ENCODE data around the gene DPH5. TPM values are rescaled to one million over a fixed set of nuclear protein-coding genes. Genes with fewer than 3 reads are reported as not detected.
"Not testable (repeated sequence)": the region's sequence is repeated elsewhere in the genome, so short reads cannot be mapped to it uniquely, and the experiment has no call there.

Gene DPH5
- total RNA-seq, 2 experiments from 2014 or later = 61.7 to 66.3 TPM

DNA sequence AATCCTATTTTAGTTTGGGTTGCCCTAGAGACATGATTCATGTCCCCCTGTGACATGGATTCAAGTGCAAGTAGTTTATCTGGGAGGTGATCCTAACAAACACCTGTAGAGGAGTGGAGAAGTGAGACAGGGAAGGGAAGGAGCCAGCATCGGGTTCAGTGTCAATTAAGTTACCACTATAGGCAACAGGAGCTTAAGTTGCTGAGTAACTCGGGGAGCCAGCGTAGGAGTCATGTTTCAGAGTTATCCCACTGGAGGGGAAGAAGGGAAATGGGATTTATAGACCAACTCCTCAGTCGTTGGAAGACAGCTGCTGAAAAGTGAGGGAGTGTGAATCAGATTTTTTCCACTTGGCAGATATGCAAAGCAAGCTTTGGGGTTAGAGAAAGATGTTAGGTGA lies 74.8 kb downstream of the DPH5 start:
- no peak for DNase-seq
- Mint-ChIP-seq H3K36me3 (ENCODE audit: low read depth) (peaks cover 78% of the 10 kb centered on the region), H3K27me3 (ENCODE audit: low read depth) (no peaks in the 10 kb centered on the region), H3K4me1 (ENCODE audit: low read depth) (peaks cover 75% of the 10 kb centered on the region), H3K9me3 (peaks cover 57% of the 10 kb centered on the region), H3K4me3 (no peak overlapping the region), H3K27ac (peak overlapping the region; percentile 83)
- CTCF ChIA-PET = interaction anchor here (0.7 to 1.4 kb wide), 6 partner anchors 8 to 359 kb away, joined by 3 to 4 read pairs (median 3); no protein-coding TSS in a partner anchor
- intact Hi-C loops (cut with micrococcal nuclease) = loop anchor here (5.0 kb wide), 1 partner anchor 508 kb away; no protein-coding TSS in a partner anchor

- Mint-ChIP-seq H3K9me3 (peaks cover 61% of the 10 kb centered on the region), H3K4me3 (no peak overlapping the region), H3K27me3 (ENCODE audit: low read depth) (no peaks in the 10 kb centered on the region), H3K27ac (peak overlapping the region; percentile 83), H3K4me1 (ENCODE audit: low read depth) (peaks cover 76% of the 10 kb centered on the region), H3K36me3 (ENCODE audit: low read depth) (peaks cover 81% of the 10 kb centered on the region)
- intact Hi-C loops (cut with micrococcal nuclease) = loop anchor here (5.0 kb wide), 1 partner anchor 508 kb away; no protein-coding TSS in a partner anchor
- DNase-seq = no peak
- CTCF ChIA-PET = interaction anchor here (0.6 to 1.8 kb wide), 6 partner anchors 8 to 359 kb away, joined by 3 to 12 read pairs (median 4); no protein-coding TSS in a partner anchor
Measured at GRCh38 chr1:100950337-100950736, 75.2 kb downstream of the DPH5 start.

DNA sequence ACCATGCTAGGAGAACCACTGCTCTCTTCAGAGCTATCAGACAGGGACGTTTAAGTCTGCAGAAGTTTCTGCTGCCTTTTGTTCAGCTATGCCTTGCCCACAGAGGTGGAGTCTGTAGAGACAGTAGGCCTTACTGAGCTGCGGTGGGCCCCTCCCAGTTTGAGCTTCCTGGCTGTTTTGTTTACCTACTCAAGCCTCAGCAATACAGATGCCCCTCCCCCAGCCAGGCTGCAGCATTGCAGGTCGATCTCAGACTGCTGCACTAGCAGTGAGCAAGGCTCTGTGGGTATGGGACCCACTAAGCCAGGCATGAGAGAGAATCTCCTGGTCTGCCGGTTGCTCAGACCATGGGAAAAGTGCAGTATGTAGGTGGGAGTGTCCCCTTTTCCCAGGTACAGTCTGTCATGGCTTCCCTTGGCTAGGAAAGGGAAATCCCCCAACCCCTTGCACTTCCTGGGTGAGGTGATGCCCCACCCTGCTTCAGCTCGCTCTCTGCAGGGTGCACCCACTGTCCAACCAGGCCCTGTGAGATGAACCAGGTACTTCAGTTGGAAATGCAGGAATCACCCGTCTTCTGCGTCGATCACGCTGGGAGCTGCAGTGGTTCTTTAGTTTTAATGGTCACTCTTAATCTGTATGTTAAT lies 75.9 kb downstream of the DPH5 start:
- not testable (repeated sequence) for H3K27me3 Mint-ChIP-seq (ENCODE audit: low read depth); H3K4me3 Mint-ChIP-seq
- peaks cover 75% of the 10 kb centered on the region for H3K4me1 Mint-ChIP-seq (ENCODE audit: low read depth)
- intact Hi-C loops (cut with micrococcal nuclease) = loop anchor here (5.0 kb wide), 1 partner anchor 507 kb away; no protein-coding TSS in a partner anchor
- H3K36me3 Mint-ChIP-seq (ENCODE audit: low read depth) = peaks cover 88% of the 10 kb centered on the region
- CTCF ChIA-PET = interaction anchor here (0.6 to 1.8 kb wide), 3 partner anchors 10 to 360 kb away, joined by 4 to 12 read pairs (median 6); no protein-coding TSS in a partner anchor
- peak overlapping the region; percentile 83 for H3K27ac Mint-ChIP-seq
- peaks cover 61% of the 10 kb centered on the region for H3K9me3 Mint-ChIP-seq
- DNase-seq = peak; percentile 85

- CTCF ChIA-PET = interaction anchor here (1.0 to 1.8 kb wide), 2 partner anchors 11 to 57 kb away, joined by 3 to 6 read pairs; no protein-coding TSS in a partner anchor
- Mint-ChIP-seq H3K27ac (peak overlapping the region; percentile 83), H3K9me3 (peaks cover 61% of the 10 kb centered on the region), H3K36me3 (ENCODE audit: low read depth) (peaks cover 88% of the 10 kb centered on the region), H3K4me1 (ENCODE audit: low read depth) (peaks cover 72% of the 10 kb centered on the region)
- H3K27me3 Mint-ChIP-seq (ENCODE audit: low read depth); H3K4me3 Mint-ChIP-seq; intact Hi-C loops (cut with micrococcal nuclease); DNase-seq: not testable (repeated sequence)
Measured at GRCh38 chr1:100948721-100949405, 76.7 kb downstream of the DPH5 start.

DNA sequence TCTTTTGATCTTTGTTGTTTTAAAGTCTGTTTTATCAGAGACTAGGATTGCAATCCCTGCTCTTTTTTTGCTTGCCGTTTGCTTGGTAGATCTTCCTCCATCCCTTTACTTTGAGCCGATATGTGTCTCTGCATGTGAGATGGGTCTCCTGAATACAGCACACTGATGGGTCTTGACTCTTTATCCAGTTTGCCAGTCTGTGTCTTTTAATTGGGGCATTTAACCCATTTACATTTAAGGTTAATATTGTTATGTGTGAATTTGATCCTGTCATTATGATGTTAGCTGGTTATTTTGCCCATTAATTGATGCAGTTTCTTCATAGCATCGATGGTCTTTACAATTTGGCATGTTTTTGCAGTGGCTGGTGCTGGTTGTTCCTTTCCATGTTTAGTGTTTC lies 77.8 kb downstream of the DPH5 start:
- H3K27me3 Mint-ChIP-seq (ENCODE audit: low read depth); H3K4me3 Mint-ChIP-seq; H3K27ac Mint-ChIP-seq; intact Hi-C loops (cut with micrococcal nuclease); DNase-seq; CTCF ChIA-PET: not testable (repeated sequence)
- Mint-ChIP-seq H3K9me3 (peaks cover 54% of the 10 kb centered on the region), H3K4me1 (ENCODE audit: low read depth) (peaks cover 69% of the 10 kb centered on the region), H3K36me3 (ENCODE audit: low read depth) (peaks cover 91% of the 10 kb centered on the region)

DNA sequence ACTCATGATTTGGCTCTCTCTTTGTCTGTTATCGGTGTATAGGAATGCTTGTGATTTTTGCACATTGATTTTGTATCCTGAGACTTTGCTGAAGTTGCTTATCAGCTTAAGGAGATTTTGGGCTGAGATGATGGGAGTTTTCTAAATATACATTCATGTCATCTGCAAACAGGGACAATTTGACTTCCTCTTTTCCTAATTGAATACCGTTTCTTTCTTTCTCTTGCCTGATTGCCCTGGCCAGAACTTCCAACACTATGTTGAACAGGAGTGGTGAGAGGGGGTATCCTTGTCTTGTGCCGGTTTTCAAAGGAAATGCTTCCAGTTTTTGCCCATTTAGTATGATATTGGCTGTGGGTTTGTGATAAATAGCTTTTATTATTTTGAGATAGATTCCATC lies 79.5 kb downstream of the DPH5 start:
- H3K4me3 Mint-ChIP-seq; H3K27ac Mint-ChIP-seq; DNase-seq; CTCF ChIA-PET; H3K27me3 Mint-ChIP-seq (ENCODE audit: low read depth); intact Hi-C loops (cut with micrococcal nuclease): not testable (repeated sequence)
- H3K36me3 Mint-ChIP-seq (ENCODE audit: low read depth) = peaks cover 85% of the 10 kb centered on the region
- peaks cover 39% of the 10 kb centered on the region for H3K9me3 Mint-ChIP-seq
- peaks cover 71% of the 10 kb centered on the region for H3K4me1 Mint-ChIP-seq (ENCODE audit: low read depth)

DNA sequence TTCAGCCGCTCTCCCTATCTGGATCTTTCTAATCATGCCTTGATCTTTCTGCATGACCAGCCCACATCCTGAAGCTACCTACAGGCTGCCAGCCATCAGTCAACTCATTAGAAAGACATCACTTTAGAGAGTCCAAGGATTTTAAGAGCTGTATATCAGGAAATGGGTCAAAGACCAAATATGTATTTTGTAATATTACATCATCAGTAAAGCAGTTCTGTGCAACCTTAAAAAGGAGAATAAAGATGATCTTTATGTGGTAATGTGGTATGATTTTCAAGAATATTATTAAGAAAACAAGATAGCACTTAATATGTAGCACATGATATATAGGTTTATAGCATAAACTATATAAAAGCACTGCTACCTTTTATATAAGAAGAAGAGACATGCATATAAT lies 82.1 kb downstream of the DPH5 start:
- Mint-ChIP-seq H3K9me3 (peaks cover 31% of the 10 kb centered on the region), H3K4me3 (no peak overlapping the region), H3K27me3 (ENCODE audit: low read depth) (peaks cover 2% of the 10 kb centered on the region), H3K4me1 (ENCODE audit: low read depth) (peaks cover 58% of the 10 kb centered on the region), H3K36me3 (ENCODE audit: low read depth) (peaks cover 78% of the 10 kb centered on the region), H3K27ac (peak overlapping the region; percentile 92)
- intact Hi-C loops (cut with micrococcal nuclease) = loop anchor here (5.0 kb wide), 3 partner anchors 234 to 349 kb away; partner anchors contain the start of gene S1PR1
- DNase-seq = no peak
- CTCF ChIA-PET = interaction anchor here (1.3 kb wide), 1 partner anchor 22 kb away, joined by 4 read pairs; no protein-coding TSS in a partner anchor

DNA sequence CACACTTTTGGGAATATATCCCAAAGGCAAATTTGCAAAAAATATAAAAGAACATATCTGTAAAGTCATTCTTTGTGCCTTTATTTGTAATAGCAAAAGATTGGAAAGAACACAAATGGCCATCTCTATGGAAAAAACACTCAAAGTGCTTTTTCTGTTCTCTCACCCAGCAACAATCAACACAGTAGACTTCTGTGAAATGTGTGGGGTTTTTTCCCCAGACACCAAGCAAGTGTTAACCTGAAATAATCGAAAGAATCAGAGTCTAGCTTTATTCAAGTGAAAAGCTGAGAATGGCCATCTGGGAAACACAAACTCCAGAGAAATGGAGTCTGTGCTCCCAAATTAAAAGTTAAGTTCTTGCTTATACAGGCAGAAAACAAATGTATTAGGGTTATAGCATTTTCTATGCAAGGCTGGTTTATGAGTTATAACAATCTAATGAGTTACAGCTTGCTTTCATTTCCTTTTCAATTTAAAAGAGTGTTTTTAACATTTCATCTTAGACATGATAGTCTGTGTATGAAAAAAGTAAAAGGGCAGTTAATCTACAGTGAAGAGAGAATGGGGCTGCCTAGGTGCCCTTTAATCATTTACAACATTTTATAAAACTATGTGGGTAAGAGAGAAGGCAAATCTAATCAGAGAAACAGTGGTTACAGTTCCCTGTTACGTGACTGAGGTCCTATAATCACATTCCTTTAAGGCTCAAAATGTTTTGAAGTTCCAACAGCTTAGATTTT lies 83.1 kb downstream of the DPH5 start:
- intact Hi-C loops (cut with micrococcal nuclease) = loop anchor here (1.0 to 5.0 kb wide), 5 partner anchors 11 to 350 kb away; partner anchors contain the start of gene S1PR1
- H3K4me3 Mint-ChIP-seq = no peak overlapping the region
- peaks cover 2% of the 10 kb centered on the region for H3K27me3 Mint-ChIP-seq (ENCODE audit: low read depth)

GRCh38 chr1:100941580-100942216 lies 83.9 kb downstream of the DPH5 start:
- Mint-ChIP-seq H3K4me3 (peak overlapping the region; percentile 58), H3K27me3 (ENCODE audit: low read depth) (peaks cover 2% of the 10 kb centered on the region), H3K4me1 (ENCODE audit: low read depth) (peaks cover 47% of the 10 kb centered on the region), H3K36me3 (ENCODE audit: low read depth) (peaks cover 74% of the 10 kb centered on the region), H3K27ac (peak overlapping the region; percentile 92), H3K9me3 (peaks cover 14% of the 10 kb centered on the region)
- intact Hi-C loops (cut with micrococcal nuclease) = loop anchor here (1.0 to 5.0 kb wide), 6 partner anchors 12 to 351 kb away; partner anchors contain the start of gene S1PR1
- DNase-seq = no peak
- CTCF ChIA-PET = interaction anchor here (0.6 to 1.6 kb wide), 6 partner anchors 9 to 347 kb away, joined by 3 to 4 read pairs (median 3); no protein-coding TSS in a partner anchor

More for the DNA sequence above, 83.1 kb downstream of the DPH5 start:
- CTCF ChIA-PET = interaction anchor here (0.9 to 1.6 kb wide), 5 partner anchors 8 to 346 kb away, joined by 3 to 4 read pairs (median 4); no protein-coding TSS in a partner anchor
- Mint-ChIP-seq H3K9me3 (peaks cover 22% of the 10 kb centered on the region), H3K27ac (peak overlapping the region; percentile 92), H3K4me1 (ENCODE audit: low read depth) (peaks cover 53% of the 10 kb centered on the region), H3K36me3 (ENCODE audit: low read depth) (peaks cover 77% of the 10 kb centered on the region)
- no peak for DNase-seq

DNA sequence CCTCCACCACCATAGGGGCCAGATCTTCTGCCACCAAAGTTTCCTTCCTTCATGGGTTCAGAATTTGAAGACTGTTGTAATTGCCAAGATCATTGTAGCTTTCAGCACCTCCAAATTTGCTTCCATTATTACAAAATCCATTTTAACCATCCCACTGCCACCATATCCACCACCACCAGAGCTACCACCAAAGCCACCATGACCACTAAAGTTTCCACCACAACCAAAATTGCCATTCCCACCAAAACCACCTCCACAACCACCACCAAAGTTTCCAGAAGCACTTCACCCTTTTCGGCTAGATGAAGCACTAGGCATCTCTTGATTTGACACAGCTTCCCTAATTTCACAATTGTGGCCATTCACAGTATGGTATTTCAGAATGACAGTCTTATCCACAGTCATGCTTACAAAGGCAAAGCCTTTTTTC lies 84.5 kb downstream of the DPH5 start:
- H3K9me3 Mint-ChIP-seq = peaks cover 8% of the 10 kb centered on the region
- H3K4me1 Mint-ChIP-seq (ENCODE audit: low read depth) = peaks cover 48% of the 10 kb centered on the region
- H3K4me3 Mint-ChIP-seq = peak overlapping the region; percentile 58
- CTCF ChIA-PET = interaction anchor here (0.6 to 1.6 kb wide), 6 partner anchors 10 to 342 kb away, joined by 3 read pairs; no protein-coding TSS in a partner anchor
- peaks cover 74% of the 10 kb centered on the region for H3K36me3 Mint-ChIP-seq (ENCODE audit: low read depth)
- peak; percentile 58 for DNase-seq
- intact Hi-C loops (cut with micrococcal nuclease) = loop anchor here (1.0 to 5.0 kb wide), 4 partner anchors 63 to 351 kb away; partner anchors contain the start of gene S1PR1
- H3K27ac Mint-ChIP-seq = peak overlapping the region; percentile 92
- peaks cover 2% of the 10 kb centered on the region for H3K27me3 Mint-ChIP-seq (ENCODE audit: low read depth)

Data from activated naive CD4-positive, alpha-beta T cell treated with anti-CD3 and anti-CD28 coated beads for 36 hours (primary cell).